Right cardiac atrium (tissue), 5 donors: ENCODE measurements around the gene CEP162. TPM values are rescaled to one million over a fixed set of nuclear protein-coding genes. Genes with fewer than 3 reads are reported as not detected.
"Not testable (repeated sequence)": the region's sequence is repeated elsewhere in the genome, so short reads cannot be mapped to it uniquely, and the experiment has no call there.

Experiments
- ATAC-seq, 2 donors: fragments of 200-7000 bp; cut with Tn5 transposase; one replicate each; pipeline versions ENCODE4 v1.8.0 to v1.9.1; 2020; ENCODE audit warnings: moderate library complexity in 2 of 2, mild to moderate bottlenecking in 1 of 2
- DNase-seq, 3 donors: peaks; one replicate each; pipeline ENCODE4 v3.0.0-alpha.2; 2020
- H3K27ac ChIP-seq: one replicate; pipeline ENCODE4 v1.5.1; 2013; ENCODE audit warnings: mild to moderate bottlenecking, low read length, control low read depth, moderate library complexity
- H3K27me3 ChIP-seq: one replicate; pipeline ENCODE4 v1.6.1; 2013; ENCODE audit not compliant: control insufficient read depth, insufficient read depth
- H3K4me1 ChIP-seq: one replicate; pipeline ENCODE4 v1.6.1; 2013; ENCODE audit warnings: low read length; ENCODE audit not compliant: control insufficient read depth, insufficient read depth
- H3K4me3 ChIP-seq: one replicate; pipeline ENCODE4 v1.5.1; 2013; ENCODE audit warnings: low read length, control low read depth
- H3K9me3 ChIP-seq: one replicate; pipeline ENCODE4 v1.6.1; 2013; ENCODE audit warnings: low read length; ENCODE audit not compliant: control insufficient read depth
- WGBS: extraction: QIAGEN DNeasy Blood & Tissue Kit; methylation state at CpG from one replicate; pipeline ENCODE4 v1.1.7; 2013; 5-methylcytosine and 5-hydroxymethylcytosine counted together
- intact Hi-C, 4 donors: fragments of 100-400 bp; cut with DNase I; formaldehyde crosslinking; loops; one replicate each; pipeline versions ENCODE4 v1.11.0 to v1.14.0; 2022 to 2023
- polyA plus RNA-seq: library from polyadenylated mRNA; stranded (reverse); fragments of 200-250 nt; gene quantifications from one replicate; pipeline ENCODE4 v1.2.3, GENCODE V29; 2013
- total RNA-seq, 4 donors: library from RNA; stranded (reverse); fragmentation: NEBNext Ultra II Directional; extraction: Animal tissue kit (Norgen Biotek cat#: 25700); gene quantifications; one replicate each; pipeline ENCODE4 v1.2.1, GENCODE V29; 2021
- donor health status: healthy with polysubstance abuse.
- donor health status: DM: no; HTN: yes; CAD: no.
- donor health status: DM: no; HTN: no; CAD: no.
- donor health status: DM: no; HTN: yes; CAD: no; lungs with severe emphysema.
- donor health status: DM: yes; HTN: yes; CAD: no.

Gene CEP162
- total and polyA plus RNA-seq, 5 donors, result 3.0 to 6.0 (median 4.7) TPM

DNA sequence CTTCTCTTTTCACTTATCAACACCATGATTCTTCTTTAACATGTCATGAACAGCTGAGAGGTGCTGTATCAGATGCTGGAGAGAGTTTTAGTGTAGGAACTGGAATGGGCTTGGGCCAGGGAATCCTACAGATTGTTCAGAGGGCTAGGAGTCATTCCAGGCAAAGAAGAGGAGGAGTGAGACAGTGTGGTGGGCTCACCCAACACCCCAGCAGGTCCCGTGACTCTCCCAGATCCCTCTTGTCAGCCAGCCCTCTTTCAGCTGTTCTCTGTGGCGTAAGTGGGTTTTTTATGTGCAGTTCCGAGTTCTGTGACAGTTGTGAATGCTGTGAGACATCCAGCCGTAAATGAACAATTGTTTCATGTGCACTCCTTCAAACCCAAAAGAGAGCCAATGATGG, 31.4 kb upstream of the CEP162 start:
- H3K27ac ChIP-seq, result no peak overlapping the region
- no peaks in the 10 kb centered on the region for H3K27me3 ChIP-seq
- ATAC-seq, result peak; percentile 21 to 70
- intact Hi-C loops, result no loop called here
- DNase-seq, result peak in 2 of 3 donors; percentile 23 to 24
- peak overlapping the region; percentile 36 for H3K4me3 ChIP-seq
- no peaks in the 10 kb centered on the region for H3K9me3 ChIP-seq
- no peaks in the 10 kb centered on the region for H3K4me1 ChIP-seq
- WGBS, result 56% methylated on average over 4 of the region's 4 CpGs

DNA sequence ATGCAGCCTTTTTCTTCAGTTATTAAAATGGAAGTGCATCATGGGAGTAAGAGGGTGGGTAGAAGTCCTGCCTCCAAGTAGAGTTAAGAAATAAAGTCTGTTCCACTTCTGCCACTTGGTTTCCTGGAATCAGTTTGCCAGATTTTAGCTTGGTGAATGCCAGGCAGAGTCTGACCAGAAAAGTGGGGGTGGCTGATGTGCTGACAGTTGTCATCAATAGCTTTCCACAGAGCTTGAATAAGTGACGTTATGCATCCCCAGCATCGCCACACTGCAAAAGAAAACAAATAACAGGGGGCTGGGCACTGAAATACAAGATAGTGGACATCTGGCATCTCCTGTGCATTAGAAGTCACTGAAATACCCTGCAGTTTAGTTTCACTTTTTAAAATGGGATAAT, 30.8 kb upstream of the CEP162 start:
- peak overlapping the region; percentile 36 for H3K4me3 ChIP-seq
- no peaks in the 10 kb centered on the region for H3K27me3 ChIP-seq
- WGBS, result 26% methylated on average over 2 of the region's 2 CpGs
- H3K9me3 ChIP-seq, result no peaks in the 10 kb centered on the region
- DNase-seq, result peak in 1 of 3 donors; percentile 20
- ATAC-seq, result peak; percentile 32 to 72
- H3K4me1 ChIP-seq, result no peaks in the 10 kb centered on the region
- intact Hi-C loops, result no loop called here
- H3K27ac ChIP-seq, result peak overlapping the region; percentile 64

DNA sequence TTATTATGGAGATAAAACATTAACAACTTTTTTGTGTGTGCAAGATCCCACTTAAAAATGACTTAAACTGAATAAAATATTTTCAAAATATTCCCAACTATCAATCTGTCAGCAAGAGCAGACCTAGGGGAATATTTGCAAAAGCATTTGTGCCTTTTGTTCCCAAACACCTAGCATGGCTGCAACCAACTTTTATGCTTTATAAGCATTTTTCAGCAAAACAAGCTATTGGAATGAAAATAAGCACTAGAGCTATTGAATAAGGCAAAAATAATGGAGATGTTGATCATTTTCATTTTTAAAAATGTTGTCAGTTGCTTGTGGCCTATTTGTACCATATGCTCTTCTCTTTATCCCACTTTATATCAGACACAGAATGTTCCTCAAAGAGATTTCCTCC, 28.2 kb upstream of the CEP162 start:
- ATAC-seq (no peak), DNase-seq (no peak)
- no peaks in the 10 kb centered on the region for H3K27me3 ChIP-seq
- no peaks in the 10 kb centered on the region for H3K9me3 ChIP-seq
- no peak overlapping the region for H3K4me3 ChIP-seq
- intact Hi-C loops, result no loop called here
- H3K4me1 ChIP-seq, result no peaks in the 10 kb centered on the region
- no peak overlapping the region for H3K27ac ChIP-seq

DNA sequence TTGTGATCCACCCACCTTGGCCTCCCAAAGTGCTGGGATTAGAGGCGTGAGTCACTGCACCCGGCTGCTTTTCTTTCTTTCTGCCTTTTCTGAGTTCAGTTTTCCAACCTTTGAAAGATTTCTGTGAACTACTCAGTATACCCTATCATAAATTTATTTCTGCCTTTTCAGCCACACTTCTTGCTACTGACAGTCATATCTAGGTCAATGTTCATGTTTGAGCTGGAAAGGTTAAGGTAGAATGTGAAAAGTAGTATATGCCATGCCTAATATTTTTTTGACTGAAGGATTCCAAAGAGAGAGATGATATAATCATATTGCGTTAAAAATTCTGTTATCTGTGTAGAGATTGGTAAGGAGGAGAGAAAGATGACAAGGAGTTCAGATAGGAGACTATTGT, 25.9 kb upstream of the CEP162 start:
- Histone ChIP-seq H3K4me3 (no peak overlapping the region), H3K27me3 (no peaks in the 10 kb centered on the region), H3K9me3 (no peaks in the 10 kb centered on the region), H3K4me1 (no peaks in the 10 kb centered on the region), H3K27ac (no peak overlapping the region)
- DNase-seq (no peak), ATAC-seq (no peak)
- 70% methylated on average over 3 of the region's 3 CpGs for WGBS
- intact Hi-C loops, result no loop called here

DNA sequence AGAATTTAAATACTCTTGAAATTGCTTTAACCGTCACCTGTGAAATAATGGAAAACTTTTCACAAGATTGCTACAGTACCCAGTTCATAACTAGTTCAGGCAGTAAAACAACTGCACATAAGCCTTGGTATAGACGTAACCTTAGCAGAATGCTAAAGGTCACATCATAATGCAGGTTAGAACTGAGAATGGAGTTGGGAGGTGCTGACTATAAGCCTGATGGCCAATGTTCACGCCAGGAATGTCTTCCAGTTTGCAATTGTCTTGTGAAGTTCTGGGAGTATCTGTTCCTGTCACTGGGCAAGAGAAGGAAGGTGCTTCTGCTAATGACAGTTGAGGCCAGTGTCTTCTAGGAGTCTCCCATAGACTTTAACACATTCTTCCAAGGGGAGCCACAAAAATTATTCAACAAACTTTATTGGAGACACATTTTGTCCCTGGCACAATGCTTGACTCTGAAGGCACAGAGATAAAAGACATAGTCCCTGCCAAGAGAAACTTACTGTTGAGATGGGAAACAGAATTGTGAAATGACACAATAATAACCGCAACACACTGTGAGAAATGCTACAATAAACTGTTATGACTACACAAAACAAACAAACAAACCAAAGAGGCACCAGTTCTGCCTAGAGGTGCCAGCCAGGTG, 24.6 kb upstream of the CEP162 start:
- H3K4me3 ChIP-seq, result no peak overlapping the region
- peak in 1 of 2 donors; percentile 68 for ATAC-seq
- no peaks in the 10 kb centered on the region for H3K27me3 ChIP-seq
- WGBS, result 78% methylated on average over 4 of the region's 4 CpGs
- H3K9me3 ChIP-seq, result no peaks in the 10 kb centered on the region
- H3K4me1 ChIP-seq, result no peaks in the 10 kb centered on the region
- no peak overlapping the region for H3K27ac ChIP-seq
- intact Hi-C loops, result no loop called here
- DNase-seq, result no peak

DNA sequence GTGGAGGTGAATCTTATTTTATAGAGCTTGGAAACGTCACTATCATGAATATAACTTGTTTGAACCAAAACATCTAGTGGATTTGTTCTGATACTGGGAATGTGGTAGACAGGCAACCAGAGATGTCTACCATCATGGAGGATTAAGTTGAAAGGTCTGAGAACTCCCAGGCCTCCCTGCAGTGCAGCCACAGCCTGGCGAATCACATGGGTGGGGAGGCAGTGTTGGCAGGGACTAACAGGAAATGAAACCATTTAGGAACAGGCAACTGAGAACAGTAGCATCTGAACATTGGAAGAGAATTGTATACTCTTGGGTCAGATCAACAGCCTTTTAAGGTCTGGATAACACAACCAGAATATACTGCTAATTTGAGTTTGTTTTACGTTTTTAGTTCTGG, 22.3 kb upstream of the CEP162 start:
- H3K27me3 ChIP-seq, result no peaks in the 10 kb centered on the region
- H3K27ac ChIP-seq, result no peak overlapping the region
- intact Hi-C loops, result no loop called here
- DNase-seq (no peak), ATAC-seq (peak in 1 of 2 donors; percentile 33)
- H3K9me3 ChIP-seq, result no peaks in the 10 kb centered on the region
- no peak overlapping the region for H3K4me3 ChIP-seq
- no peaks in the 10 kb centered on the region for H3K4me1 ChIP-seq
- WGBS, result 47% methylated on average over 3 of the region's 3 CpGs

DNA sequence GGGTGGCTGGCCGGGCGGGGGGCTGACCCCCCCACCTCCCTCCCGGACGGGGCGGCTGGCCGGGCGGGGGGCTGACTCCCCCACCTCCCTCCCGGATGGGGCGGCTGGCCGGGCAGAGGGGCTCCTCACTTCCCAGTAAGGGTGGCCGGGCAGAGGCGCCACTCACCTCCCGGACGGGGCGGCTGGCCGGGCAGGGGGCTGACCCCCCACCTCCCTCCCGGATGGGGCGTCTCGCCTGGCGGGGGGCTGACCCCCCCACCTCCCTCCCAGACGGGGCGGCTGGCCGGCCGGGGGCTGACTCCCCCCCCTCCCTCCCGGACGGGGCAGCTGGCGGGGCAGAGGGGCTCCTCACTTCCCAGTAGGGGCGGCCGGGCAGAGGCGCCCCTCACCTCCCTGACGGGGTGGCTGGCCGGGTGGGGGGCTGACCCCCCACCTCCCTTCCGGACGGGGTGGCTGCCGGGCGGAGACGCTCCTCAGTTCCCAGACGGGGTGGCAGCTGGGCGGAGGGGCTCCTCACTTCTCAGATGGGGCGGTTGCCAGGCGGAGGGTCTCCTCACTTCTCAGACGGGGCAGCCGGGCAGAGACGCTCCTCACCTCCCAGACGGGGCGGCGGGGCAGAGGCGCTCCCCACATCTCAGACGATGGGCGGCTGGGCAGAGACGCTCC, 17.1 kb upstream of the CEP162 start:
- H3K9me3 ChIP-seq, H3K4me3 ChIP-seq, intact Hi-C loops, H3K4me1 ChIP-seq, ATAC-seq, H3K27me3 ChIP-seq, H3K27ac ChIP-seq: not testable (repeated sequence)
- WGBS, result 93% methylated on average over 51 of the region's 51 CpGs
- DNase-seq, result peak in 2 of 3 donors; percentile 26 to 61

DNA sequence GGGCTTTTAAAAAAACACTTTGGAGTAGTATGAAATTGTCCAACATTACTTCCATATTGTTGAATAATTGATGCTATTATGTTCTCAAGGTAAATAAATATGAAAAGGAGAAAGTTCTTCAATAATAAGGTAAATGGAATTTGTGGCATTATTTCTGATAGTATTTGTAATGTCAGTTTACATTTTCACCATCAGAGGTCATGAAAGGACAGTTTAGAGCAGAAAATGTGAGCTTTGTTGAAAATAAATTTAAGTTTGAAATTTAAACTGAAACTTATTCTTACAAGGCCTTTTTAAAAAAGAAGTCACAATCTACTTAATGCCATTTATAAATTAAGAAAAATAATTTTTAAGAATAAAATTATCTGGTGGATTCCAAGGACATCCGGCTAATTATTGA, 15.8 kb upstream of the CEP162 start:
- no peak for ATAC-seq
- no peaks in the 10 kb centered on the region for H3K4me1 ChIP-seq
- H3K27me3 ChIP-seq, result no peaks in the 10 kb centered on the region
- 88% methylated on average over 1 of the region's 1 CpG for WGBS
- H3K9me3 ChIP-seq, result no peaks in the 10 kb centered on the region
- no peak overlapping the region for H3K4me3 ChIP-seq
- no peak overlapping the region for H3K27ac ChIP-seq
- no peak for DNase-seq
- intact Hi-C loops, result no loop called here

DNA sequence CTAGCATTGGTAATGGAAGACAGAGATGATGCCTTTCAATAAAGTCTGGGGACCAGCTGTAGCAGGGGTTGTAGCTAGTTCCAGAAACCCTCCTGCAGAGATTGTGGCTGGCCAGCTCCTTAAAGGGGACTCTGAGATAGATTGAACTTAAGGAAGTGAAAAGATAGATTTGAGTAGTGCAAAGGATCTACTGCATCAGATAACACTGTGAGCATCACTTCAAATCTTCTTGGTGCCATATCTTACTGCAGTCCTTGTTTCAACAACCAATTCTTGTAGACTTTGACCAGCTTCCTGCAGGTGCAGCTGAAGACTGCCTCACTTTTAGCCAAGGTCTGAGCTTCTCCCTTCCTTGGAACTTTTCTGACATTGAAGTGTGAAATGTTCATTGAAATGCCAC, 14.8 kb upstream of the CEP162 start:
- H3K27me3 ChIP-seq, result no peaks in the 10 kb centered on the region
- H3K4me1 ChIP-seq, result no peaks in the 10 kb centered on the region
- no peak overlapping the region for H3K27ac ChIP-seq
- no peak for ATAC-seq
- intact Hi-C loops, result no loop called here
- no peak for DNase-seq
- no peaks in the 10 kb centered on the region for H3K9me3 ChIP-seq
- no peak overlapping the region for H3K4me3 ChIP-seq

DNA sequence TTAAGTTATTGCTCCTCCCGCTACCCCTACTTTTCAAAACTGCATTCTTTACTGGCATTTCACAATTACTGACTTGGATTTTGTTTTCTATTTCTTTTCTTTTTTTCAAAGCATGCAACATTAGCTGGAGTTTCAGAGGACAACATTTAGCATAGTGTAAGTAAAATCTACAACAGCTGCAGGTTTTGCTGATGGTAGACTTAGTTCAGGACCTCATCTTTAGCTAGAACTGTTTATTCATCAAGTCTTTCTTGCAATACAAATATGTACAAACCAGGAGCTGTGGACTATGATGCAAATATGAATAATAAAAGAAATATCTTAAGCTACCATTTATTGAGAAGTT, 728 bp upstream of the CEP162 start:
- intact Hi-C loops, result no loop called here
- WGBS, result 2% methylated on average over 1 of the region's 1 CpG
- ATAC-seq (no peak), DNase-seq (no peak)
- Histone ChIP-seq H3K27ac (no peak overlapping the region), H3K9me3 (no peaks in the 10 kb centered on the region), H3K27me3 (no peaks in the 10 kb centered on the region), H3K4me1 (no peaks in the 10 kb centered on the region), H3K4me3 (peak overlapping the region; percentile 95)

DNA sequence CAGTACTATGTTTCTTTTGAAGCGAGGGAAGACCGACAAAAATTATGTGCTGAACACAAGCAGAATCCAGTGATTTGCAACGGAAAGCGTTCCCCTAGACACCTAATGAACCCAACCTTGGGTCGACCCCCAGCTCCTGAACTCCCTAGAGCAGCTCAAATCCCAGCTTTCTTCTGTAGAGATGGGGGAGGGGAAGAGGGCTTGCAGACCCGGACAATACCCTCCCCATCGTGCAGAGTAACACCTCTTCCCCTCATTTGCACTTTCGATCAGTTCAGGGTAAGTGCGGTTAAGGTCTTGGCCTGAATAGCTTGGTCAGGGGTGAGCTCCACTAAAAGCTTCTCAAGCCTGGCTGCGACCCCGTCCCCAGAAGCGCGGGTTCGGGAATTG, 404 bp downstream of the CEP162 start:
- DNase-seq (no peak), ATAC-seq (peak; percentile 9 to 23)
- H3K4me3 ChIP-seq, result peak overlapping the region; percentile 95
- H3K4me1 ChIP-seq, result no peaks in the 10 kb centered on the region
- WGBS, result 3% methylated on average over 14 of the region's 14 CpGs
- no peaks in the 10 kb centered on the region for H3K27me3 ChIP-seq
- peak overlapping the region; percentile 96 for H3K27ac ChIP-seq
- no peaks in the 10 kb centered on the region for H3K9me3 ChIP-seq
- intact Hi-C loops, result no loop called here

DNA sequence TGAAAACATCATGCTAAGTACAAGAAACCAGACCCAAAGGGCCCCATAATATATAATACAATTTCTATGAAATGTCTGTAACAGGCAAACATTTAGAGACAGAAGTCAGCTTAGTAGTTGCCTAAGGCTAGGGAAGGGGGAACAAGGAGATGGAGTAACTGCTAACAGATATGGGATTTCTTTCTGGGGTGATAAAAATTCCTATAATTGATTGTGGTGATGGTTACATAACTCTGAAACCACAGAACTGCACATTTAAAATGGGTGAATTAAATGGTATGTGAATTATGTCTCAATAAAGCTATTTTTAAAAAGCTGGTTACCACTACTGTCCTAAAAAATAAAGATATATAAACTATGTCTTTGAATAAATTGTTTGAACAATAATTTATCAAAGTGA, 3.2 kb downstream of the CEP162 start:
- no peak overlapping the region for H3K4me3 ChIP-seq
- no peaks in the 10 kb centered on the region for H3K9me3 ChIP-seq
- no peak for DNase-seq
- H3K27ac ChIP-seq, result no peak overlapping the region
- no peaks in the 10 kb centered on the region for H3K27me3 ChIP-seq
- intact Hi-C loops, result loop anchor here in 1 of 4 donors (5.0 kb wide), 1 partner anchor 342 kb away; no protein-coding TSS in a partner anchor
- no peaks in the 10 kb centered on the region for H3K4me1 ChIP-seq
- ATAC-seq, result no peak
